H1 (cell line): ENCODE data around the gene FUT2. TPM values are rescaled to one million over a fixed set of nuclear protein-coding genes. Genes with fewer than 3 reads are reported as not detected.
A peak's percentile ranks its signal among the peaks of the same experiment; 100 is the strongest.

Experiments
- CTCF ChIA-PET: fragments of 300-600 bp; sonication (Branson Sonifier 250); formaldehyde crosslinking; loops from one replicate; lab custom pipeline; 2021; ENCODE audit not compliant: partially characterized antibody; lab: Charles Lee
- POLR2A ChIA-PET: fragments of 300-600 bp; sonication (Branson Sonifier 250); formaldehyde crosslinking; loops from one replicate; lab custom pipeline; 2021; ENCODE audit warnings: inconsistent platforms; ENCODE audit not compliant: partially characterized antibody; lab: Charles Lee
- DNase-seq, 2 experiments: peaks; one replicate each; pipeline versions ENCODE4 v3.0.0 to v3.0.0-alpha.2; 2010 to 2022; ENCODE audit warnings: low spot score in 2 of 2, low read depth in 1 of 2, mixed read lengths in 1 of 2
- FAIRE-seq: peaks from 2 replicates; lab custom pipeline; 2011; peaks lifted over from hg19 to GRCh38; lab: Jason Lieb, UNC
- H2AFZ ChIP-seq: 2 replicates; pipeline ENCODE4 v1.8.1; 2012; ENCODE audit warnings: low read length, inconsistent platforms
- H2AK5ac ChIP-seq: 2 replicates; pipeline ENCODE4 v1.6.1; 2013; ENCODE audit warnings: low read depth, low read length
- H2BK120ac ChIP-seq: replicated peaks from 2 replicates; pipeline ENCODE3; 2013; ENCODE audit warnings: low read depth, low read length, inconsistent platforms
- H2BK12ac ChIP-seq: 2 replicates; pipeline ENCODE4 v1.6.1; 2013; ENCODE audit warnings: low read depth, low read length
- H2BK15ac ChIP-seq: 2 replicates; pipeline ENCODE4 v1.6.1; 2013; ENCODE audit warnings: low read length
- H2BK20ac ChIP-seq: 2 replicates; pipeline ENCODE4 v1.6.1; 2013; ENCODE audit warnings: low read length
- H2BK5ac ChIP-seq: 2 replicates; pipeline ENCODE4 v1.6.1; 2013; ENCODE audit warnings: low read depth, low read length
- H3K14ac ChIP-seq: 2 replicates; pipeline ENCODE4 v1.6.1; 2013; ENCODE audit warnings: inconsistent platforms; ENCODE audit not compliant: insufficient read length
- H3K18ac ChIP-seq: 2 replicates; pipeline ENCODE4 v1.6.1; 2013; ENCODE audit warnings: low read length; ENCODE audit errors: extremely low read depth
- H3K23ac ChIP-seq: 2 replicates; pipeline ENCODE4 v1.6.1; 2013; ENCODE audit warnings: inconsistent platforms; ENCODE audit not compliant: insufficient read length
- H3K23me2 ChIP-seq: 2 replicates; pipeline ENCODE4 v1.6.1; 2013; ENCODE audit warnings: low read depth, low read length
- H3K27ac ChIP-seq: 2 replicates; pipeline ENCODE4 v1.6.1; 2011; ENCODE audit warnings: low read depth, low read length, inconsistent platforms
- H3K27me3 ChIP-seq, 4 experiments: replicated peaks in 1 of 4; 1 replicate in 1 of 4; 2 replicates in 3 of 4; pipeline versions ENCODE4 v1.6.1 to v1.8.1; 2011 to 2013; ENCODE audit warnings: low read length in 3 of 4, mild to moderate bottlenecking in 3 of 4, inconsistent platforms in 2 of 4, mixed read lengths in 2 of 4, moderate library complexity in 1 of 4; ENCODE audit not compliant: control insufficient read depth in 3 of 4, insufficient read depth in 3 of 4; ENCODE audit errors: extremely low read depth in 1 of 4
- H3K36me3 ChIP-seq, 4 experiments: 2 replicates each; pipeline versions ENCODE4 v1.6.1 to v1.8.1; 2011 to 2013; ENCODE audit warnings: mild to moderate bottlenecking in 4 of 4, low read length in 3 of 4, moderate library complexity in 2 of 4, control low read depth in 1 of 4, inconsistent platforms in 1 of 4; ENCODE audit not compliant: insufficient read depth in 4 of 4, control insufficient read depth in 2 of 4
- H3K4ac ChIP-seq: replicated peaks from 2 replicates; pipeline ENCODE3; 2013; ENCODE audit warnings: low read length, low read depth, mixed read lengths, inconsistent platforms; ENCODE audit not compliant: insufficient read length
- H3K4me1 ChIP-seq, 4 experiments: replicated peaks in 1 of 4; 1 replicate in 1 of 4; 2 replicates in 3 of 4; pipeline versions ENCODE4 v1.6.1 to v1.8.1; 2011 to 2013; ENCODE audit warnings: low read length in 3 of 4, inconsistent platforms in 2 of 4, mixed read lengths in 1 of 4; ENCODE audit not compliant: insufficient read depth in 4 of 4, control insufficient read depth in 3 of 4
- H3K4me2 ChIP-seq, 2 experiments: 2 replicates each; pipeline versions ENCODE4 v1.6.1 to v1.8.1; 2011 to 2013; ENCODE audit warnings: low read depth in 2 of 2, low read length in 2 of 2, control low read depth in 1 of 2, inconsistent platforms in 1 of 2, mild to moderate bottlenecking in 1 of 2; ENCODE audit not compliant: insufficient read depth in 1 of 2
- H3K4me3 ChIP-seq, 4 experiments: fragments of 200-600, 300-600 bp in 1 of 4; sonication (generic), shearing (Covaris generic), sonication (Bioruptor Twin) in 1 of 4; 2 replicates each; pipeline versions ENCODE4 v1.5.1 to v1.8.1; 2011 to 2016; ENCODE audit warnings: low read length in 4 of 4, low read depth in 3 of 4, control low read depth in 2 of 4, inconsistent platforms in 2 of 4, mild to moderate bottlenecking in 2 of 4, mixed read lengths in 1 of 4, moderate library complexity in 1 of 4; ENCODE audit not compliant: insufficient read depth in 2 of 4; ENCODE audit errors: extremely low read depth in 1 of 4
- H3K56ac ChIP-seq: replicated peaks from 2 replicates; pipeline ENCODE3; 2013; ENCODE audit warnings: low read depth, mild to moderate bottlenecking, mixed read lengths, low read length, inconsistent platforms; ENCODE audit not compliant: insufficient read length
- H3K79me1 ChIP-seq: 2 replicates; pipeline ENCODE4 v1.6.1; 2013; ENCODE audit warnings: low read depth, low read length, control low read depth
- H3K79me2 ChIP-seq, 2 experiments: 2 replicates each; pipeline versions ENCODE4 v1.6.1 to v1.8.1; 2012 to 2013; ENCODE audit warnings: low read length in 2 of 2, mild to moderate bottlenecking in 2 of 2, inconsistent platforms in 1 of 2; ENCODE audit not compliant: insufficient read depth in 2 of 2, control insufficient read depth in 1 of 2
- H3K9ac ChIP-seq, 4 experiments: replicated peaks in 1 of 4; 1 replicate in 1 of 4; 2 replicates in 3 of 4; pipeline versions ENCODE4 v1.6.1 to v1.8.1; 2011 to 2013; ENCODE audit warnings: low read depth in 3 of 4, low read length in 3 of 4, control low read depth in 2 of 4, mild to moderate bottlenecking in 2 of 4, moderate library complexity in 2 of 4, inconsistent platforms in 1 of 4; ENCODE audit errors: extremely low read depth in 1 of 4
- H3K9me3 ChIP-seq, 2 experiments: 2 replicates each; pipeline versions ENCODE4 v1.6.1 to v1.8.1; 2012 to 2013; ENCODE audit warnings: mild to moderate bottlenecking in 2 of 2, moderate library complexity in 2 of 2, control low read depth in 1 of 2, inconsistent platforms in 1 of 2, low read depth in 1 of 2, low read length in 1 of 2, mixed read lengths in 1 of 2; ENCODE audit not compliant: insufficient read depth in 2 of 2
- H4K20me1 ChIP-seq, 2 experiments: replicated peaks in 1 of 2; 2 replicates each; pipeline versions ENCODE3 to v1.8.1; 2011 to 2013; ENCODE audit warnings: inconsistent platforms in 2 of 2, low read length in 2 of 2, mild to moderate bottlenecking in 1 of 2; ENCODE audit not compliant: insufficient read depth in 2 of 2, control insufficient read depth in 1 of 2
- H4K5ac ChIP-seq: 2 replicates; pipeline ENCODE4 v1.6.1; 2013; ENCODE audit warnings: low read length, low read depth, mixed read lengths, inconsistent platforms; ENCODE audit not compliant: insufficient read length
- H4K8ac ChIP-seq: 2 replicates; pipeline ENCODE4 v1.8.0; 2013; ENCODE audit warnings: mild to moderate bottlenecking, moderate library complexity, low read length, inconsistent platforms; ENCODE audit not compliant: insufficient read depth; ENCODE audit errors: extremely low read depth
- H4K91ac ChIP-seq: replicated peaks from 2 replicates; pipeline ENCODE3; 2013; ENCODE audit warnings: low read length, mixed read lengths, inconsistent platforms; ENCODE audit not compliant: insufficient read length
- KDM4A ChIP-seq: IDR thresholded peaks from one replicate; pipeline ENCODE4 v1.7.1; 2012; ENCODE audit warnings: low read depth, mild to moderate bottlenecking, moderate library complexity, low read length, inconsistent platforms; ENCODE audit not compliant: severe bottlenecking
- PHF8 ChIP-seq: fragments of 200-600 bp; sonication (generic); conservative IDR thresholded peaks from 2 replicates; pipeline ENCODE4 v1.7.1; 2012; ENCODE audit warnings: low read depth, mild to moderate bottlenecking, inconsistent platforms, low read length, moderate library complexity
- RXRA ChIP-seq: IDR thresholded peaks from 2 replicates; pipeline ENCODE4 v1.6.1; 2011; ENCODE audit warnings: low read depth, mild to moderate bottlenecking, low read length, moderate library complexity; ENCODE audit not compliant: insufficient read depth
- WGBS, 2 experiments: shearing (Covaris generic) in 1 of 2; methylation state at CpG; one replicate each; pipeline versions ENCODE4 v1.1.6 to v1.1.7; 2013 to 2015; ENCODE audit warnings: low lambda C conversion rate in 2 of 2, mixed read lengths in 2 of 2, inconsistent platforms in 1 of 2, low coverage in 1 of 2, missing lambda C conversion rate in 1 of 2; ENCODE audit not compliant: insufficient replicate concordance in 2 of 2, insufficient coverage in 1 of 2, insufficient read length in 1 of 2; ENCODE audit errors: extremely low coverage in 1 of 2, missing lambda C conversion rate in 1 of 2; 5-methylcytosine and 5-hydroxymethylcytosine counted together
- polyA plus RNA-seq, 7 experiments: library from polyadenylated mRNA; depleted of rRNA in 3 of 7; stranded (reverse) in 5 of 7; unstranded in 2 of 7; fragments of >200 nt in 5 of 7; fragments of 200-250 nt in 2 of 7; gene quantifications; 1 replicate in 5 of 7; 2 replicates in 1 of 7; 4 replicates in 1 of 7; pipeline versions ENCODE4 v1.2.1 to v1.2.3, GENCODE V29; 2011 to 2013; ENCODE audit warnings: missing spikeins in 2 of 7, mixed read lengths in 2 of 7
- total RNA-seq: library from RNA; stranded (reverse); fragmentation: NEBNext Ultra II Directional; extraction: Animal tissue kit (Norgen Biotek cat#: 25700); gene quantifications from 2 replicates; pipeline ENCODE4 v1.2.1, GENCODE V29; 2021

FUT2 gene
- total and polyA plus RNA-seq, 2 of the 8 experiments (the other 6 are each of a cell fraction or from before 2014, with no cell fraction given), result 5.0 to 5.6 TPM

GRCh38 chr19:48646001-48646721 is 49.6 kb upstream of the FUT2 start, which contains the start of gene CA11:
Gene CA11 (minus strand): TSS chr19:48646187. CDS start chr19:48645632, 555 bp downstream.
- 0 out of 4 replicates have a peak, but pooled peaks cover 0 to 3% of the 10 kb centered on the region in 2 experiments for H3K9me3 ChIP-seq
- H3K4ac ChIP-seq, result peak within 1 kb of the TSS; percentile 62
- DNase-seq, result peak; percentile 89 to 95
- H3K23me2 ChIP-seq, result peaks cover 11% of the 10 kb centered on the region
- H3K27ac ChIP-seq, result peak within 1 kb of the TSS; percentile 78
- 2% methylated on average over 7 of the region's 33 CpGs; no CpG with 5 or more reads in 1 of the 2 experiments for WGBS, 2 experiments
- peak within 1 kb of the TSS; percentile 80 for H2BK20ac ChIP-seq
- peak within 1 kb of the TSS; percentile 63 for H3K18ac ChIP-seq
- H2BK120ac ChIP-seq, result peak within 1 kb of the TSS; percentile 14
- FAIRE-seq, result no peak
- no peak within 1 kb of the TSS for H3K23ac ChIP-seq
- no peaks in the 10 kb centered on the region for H3K36me3 ChIP-seq
- H2BK12ac ChIP-seq, result peak within 1 kb of the TSS; percentile 84
- H3K14ac ChIP-seq, result peak within 1 kb of the TSS; percentile 44
- H3K4me3 ChIP-seq, result peak within 1 kb of the TSS; percentile 68 to 84 (median 82)
- ChIA-PET POLR2A (interaction anchor here (0.9 to 2.9 kb wide), 37 partner anchors 7 to 226 kb away, joined by 3 to 27 read pairs (median 5); partner anchors contain the start of genes FAM83E, FUT2, HSD17B14 and IZUMO1), CTCF (interaction anchor here (0.6 to 3.4 kb wide), 28 partner anchors 9 to 326 kb away, joined by 3 to 26 read pairs (median 4); partner anchors contain the start of genes BCAT2 and FUT2)
- H3K9ac ChIP-seq, result peak within 1 kb of the TSS; percentile 40 to 73 (median 54)
- peaks cover 0 to 11% of the 10 kb centered on the region in 2 experiments; a peak in 2 of 4 replicates for H3K79me2 ChIP-seq
- H2BK15ac ChIP-seq, result peak within 1 kb of the TSS; percentile 99; the same call in 1 of the 2 replicates
- H4K91ac ChIP-seq, result peak within 1 kb of the TSS; percentile 94
- peak within 1 kb of the TSS; percentile 63 for H4K8ac ChIP-seq
- peak within 1 kb of the TSS; percentile 76 for H4K5ac ChIP-seq
- H3K4me1 ChIP-seq, result peaks cover 0 to 7% (median 1%) of the 10 kb centered on the region in 4 experiments; a peak in 4 of 7 replicates
- no peak within 1 kb of the TSS for H2AFZ ChIP-seq
- peak within 1 kb of the TSS; percentile 75 for H3K56ac ChIP-seq
- peak within 1 kb of the TSS; percentile 89 to 98 for H3K4me2 ChIP-seq
- H3K79me1 ChIP-seq, result no peaks in the 10 kb centered on the region
- H2BK5ac ChIP-seq, result peak within 1 kb of the TSS; percentile 99
- H2AK5ac ChIP-seq, result peak within 1 kb of the TSS; percentile 75; the same call in 1 of the 2 replicates
- H4K20me1 ChIP-seq, result no peaks in the 10 kb centered on the region
- H3K27me3 ChIP-seq, result no peaks in the 10 kb centered on the region
- peak; percentile 63; the same call in 1 of the 2 replicates for TF ChIP-seq RXRA
- peak; percentile 49; the same call in 1 of the 2 replicates for TF ChIP-seq PHF8
- peak; percentile 27 for TF ChIP-seq KDM4A
